GM20431 (cell line): ENCODE measurements around the gene EPOP.
"Not testable (repeated sequence)": the region's sequence is repeated elsewhere in the genome, so short reads cannot be mapped to it uniquely, and the experiment has no call there.

Experiments
- in situ Hi-C: fragments of 300-500 bp; cut with MseI, MboI; formaldehyde crosslinking; loops from one replicate; pipeline ENCODE4 v1.15.0; 2020; ENCODE audit warnings: low sequenced_read_pairs; ENCODE audit not compliant: unreplicated experiment

EPOP gene

GRCh38 chr17:38656959-38657823 is 17.6 kb downstream of the EPOP start:
- in situ Hi-C loops: loop anchor here (25.0 kb wide), 1 partner anchor 95 kb away; no protein-coding TSS in a partner anchor

GRCh38 chr17:38654411-38655398 is 20.1 kb downstream of the EPOP start:
- in situ Hi-C loops: loop anchor here (25.0 kb wide), 1 partner anchor 92 kb away; no protein-coding TSS in a partner anchor

- in situ Hi-C loops: loop anchor here (25.0 kb wide), 1 partner anchor 91 kb away; no protein-coding TSS in a partner anchor
Measured at GRCh38 chr17:38653679-38654078, 21.1 kb downstream of the EPOP start.

DNA sequence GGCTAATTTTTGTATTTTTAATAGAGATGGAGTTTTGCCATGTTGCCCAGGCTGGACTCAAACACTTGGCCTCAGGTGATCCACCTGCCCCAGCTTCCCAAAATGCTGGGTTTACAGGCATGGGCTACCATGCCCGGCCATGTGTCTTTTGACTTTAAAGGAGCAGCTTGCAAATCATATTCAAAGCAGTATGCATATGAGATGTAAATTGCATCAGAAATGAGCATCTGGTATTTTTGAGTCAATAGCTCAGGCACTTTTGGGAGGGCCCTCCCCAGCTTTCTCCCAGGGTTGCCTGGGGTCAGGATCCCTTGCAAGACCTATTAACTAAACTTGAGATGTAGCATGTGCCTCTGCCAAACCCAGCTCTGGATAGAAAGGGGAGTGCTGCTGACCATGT is 21.5 kb downstream of the EPOP start:
- in situ Hi-C loops: loop anchor here (25.0 kb wide), 1 partner anchor 91 kb away; no protein-coding TSS in a partner anchor

DNA sequence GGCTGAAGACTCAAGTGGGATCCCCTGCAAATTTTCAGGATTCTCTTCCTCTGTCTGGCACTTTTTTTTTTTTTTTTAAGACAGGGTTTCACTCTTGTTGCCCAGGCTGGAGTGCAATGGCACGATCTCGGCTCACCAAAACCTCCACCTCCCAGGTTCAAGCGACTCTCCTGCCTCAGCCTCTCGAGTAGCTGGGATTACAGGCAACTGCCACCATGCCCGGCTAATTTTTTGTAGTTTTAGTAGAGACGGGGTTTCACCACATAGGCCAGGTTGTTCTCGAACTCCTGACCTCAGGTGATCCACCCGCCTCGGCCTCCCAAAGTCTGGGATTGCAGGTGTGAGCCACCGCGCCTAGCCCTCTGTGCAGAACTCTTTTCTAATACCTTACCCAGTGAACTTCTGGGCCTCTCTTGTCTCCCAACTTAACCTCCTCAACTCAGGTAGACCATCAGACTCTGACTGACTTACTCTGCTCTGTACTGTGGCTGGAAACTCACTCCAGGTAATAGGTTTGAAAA is 24.0 kb downstream of the EPOP start:
- in situ Hi-C loops: loop anchor here (25.0 kb wide), 1 partner anchor 88 kb away; no protein-coding TSS in a partner anchor

DNA sequence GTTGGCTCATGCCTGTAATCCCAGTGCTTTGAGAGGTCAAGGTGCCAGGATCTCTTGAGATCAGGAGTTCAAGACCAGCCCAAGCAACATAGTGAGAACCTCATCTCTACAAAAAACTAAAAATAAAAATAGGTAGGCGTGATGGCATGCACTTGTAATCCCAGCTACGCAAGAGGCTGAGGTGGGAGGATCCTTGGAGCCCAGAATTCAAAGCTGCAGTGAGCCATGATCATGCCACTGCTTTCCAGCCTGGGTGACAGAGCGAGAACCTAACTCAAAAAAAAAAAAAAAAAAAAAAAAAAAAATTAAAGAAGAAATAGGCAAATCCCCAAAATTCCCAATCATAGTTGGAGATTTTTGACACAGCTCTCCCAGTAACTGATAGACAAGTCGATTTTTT is 36.8 kb downstream of the EPOP start:
- in situ Hi-C loops: no loop called here

- in situ Hi-C loops: no loop called here
Measured at GRCh38 chr17:38636054-38636453, 38.7 kb downstream of the EPOP start.

GRCh38 chr17:38632334-38632733 is 42.4 kb downstream of the EPOP start:
- in situ Hi-C loops: no loop called here

- in situ Hi-C loops: no loop called here
Measured at GRCh38 chr17:38628441-38628840, 46.3 kb downstream of the EPOP start.

DNA sequence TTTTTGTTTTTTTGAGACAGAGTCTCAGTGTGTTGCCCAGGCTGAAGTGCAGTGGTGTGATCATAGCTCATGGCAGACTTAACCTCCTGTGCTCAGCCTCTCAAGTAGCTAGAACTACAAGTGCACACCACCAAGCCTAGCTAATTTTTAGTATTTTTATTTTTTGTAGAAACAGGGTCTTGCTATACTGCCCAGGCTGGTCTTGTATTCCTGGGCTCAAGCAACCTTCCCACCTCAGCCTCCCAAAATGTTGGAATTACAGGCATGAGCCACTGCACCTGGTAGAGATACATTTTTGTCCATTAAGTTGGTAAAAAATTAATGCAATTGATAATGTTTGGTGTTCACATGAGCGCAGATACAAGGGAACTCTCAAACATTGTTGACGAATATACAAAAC is 46.8 kb downstream of the EPOP start:
- in situ Hi-C loops: no loop called here

DNA sequence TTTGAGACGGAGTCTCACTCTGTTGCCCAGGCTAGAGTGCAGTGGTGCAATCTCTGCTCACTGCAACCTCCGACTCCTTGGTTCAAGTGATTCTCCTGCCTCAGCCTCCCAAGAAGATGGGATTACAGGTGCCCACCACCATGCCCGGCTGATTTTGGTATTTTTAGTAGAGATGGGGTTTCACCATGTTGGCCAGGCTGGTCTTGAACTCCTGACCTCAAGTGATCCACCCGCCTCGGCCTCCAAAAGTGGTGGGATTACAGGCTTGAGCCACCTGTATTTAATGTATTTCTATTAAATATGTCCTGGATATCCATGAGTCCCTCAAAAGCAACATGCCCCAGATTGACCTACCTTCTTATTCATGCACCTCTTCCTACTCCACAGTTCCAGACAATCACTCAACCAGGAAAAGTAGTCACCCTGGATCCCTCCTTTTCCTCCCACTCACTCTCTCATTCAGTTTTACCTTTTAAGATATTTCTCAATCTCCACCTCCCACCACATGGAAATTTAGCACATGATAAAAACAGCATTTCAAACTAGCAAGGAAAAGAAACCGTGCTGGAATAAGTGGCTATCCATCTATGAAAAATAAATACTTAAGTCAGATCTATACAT is 48.0 kb downstream of the EPOP start:
- in situ Hi-C loops: not testable (repeated sequence)

GRCh38 chr17:38625482-38625881 is 49.3 kb downstream of the EPOP start:
- in situ Hi-C loops: no loop called here

- in situ Hi-C loops: not testable (repeated sequence)
Measured at GRCh38 chr17:38624782-38625355, 49.9 kb downstream of the EPOP start.
